ENCODE data around the gene GTF3C2.

GTF3C2 gene

GRCh38 chr2:27356382-27357181 is at the start of gene GTF3C2:
Gene GTF3C2, minus strand, starts transcription at chr2:27356764. Its CDS starts 13,210 bp downstream, at chr2:27343554.
- peak; percentile 92 for DNase-seq

DNA sequence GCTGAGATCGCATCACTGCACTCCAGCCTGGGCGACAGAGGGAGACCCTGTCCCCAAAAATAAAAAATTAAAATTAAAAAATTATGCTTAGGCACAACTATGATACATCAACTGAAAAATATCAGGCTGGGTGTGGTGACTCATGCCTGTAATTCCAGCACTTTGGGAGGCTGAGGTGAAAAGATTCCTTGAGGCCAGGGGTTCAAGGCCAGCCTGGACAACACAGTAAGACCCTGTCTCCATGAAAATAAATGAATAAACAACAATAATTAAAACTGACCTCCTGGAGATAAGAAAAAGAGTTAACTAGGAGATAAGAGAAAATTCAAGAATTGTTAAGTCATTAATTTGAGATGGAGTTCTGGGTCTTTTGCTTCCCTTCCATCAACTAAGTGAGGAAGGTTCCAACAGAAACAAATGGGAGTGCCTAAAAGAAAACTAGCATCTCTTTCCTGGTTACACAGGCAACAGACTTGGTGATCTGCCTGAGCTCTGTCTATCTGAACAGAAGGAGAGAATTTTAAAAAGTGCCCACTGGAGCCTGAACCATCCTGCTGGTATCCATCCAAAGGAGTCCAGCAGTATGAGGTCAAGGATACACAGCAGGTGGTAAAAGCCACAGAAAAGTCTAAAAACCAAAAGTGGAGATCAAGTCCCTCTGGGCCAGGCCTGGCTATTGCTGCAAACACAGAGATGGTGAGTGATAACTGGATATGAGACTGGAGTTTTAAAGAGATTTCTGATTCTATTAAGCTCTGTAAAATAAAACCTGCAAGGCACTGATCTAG is 44.0 kb upstream of the GTF3C2 start:
- DNase-seq, result no peak

- no peak for DNase-seq
Observed at GRCh38 chr2:27398962-27399361, 42.4 kb upstream of the GTF3C2 start.

DNA sequence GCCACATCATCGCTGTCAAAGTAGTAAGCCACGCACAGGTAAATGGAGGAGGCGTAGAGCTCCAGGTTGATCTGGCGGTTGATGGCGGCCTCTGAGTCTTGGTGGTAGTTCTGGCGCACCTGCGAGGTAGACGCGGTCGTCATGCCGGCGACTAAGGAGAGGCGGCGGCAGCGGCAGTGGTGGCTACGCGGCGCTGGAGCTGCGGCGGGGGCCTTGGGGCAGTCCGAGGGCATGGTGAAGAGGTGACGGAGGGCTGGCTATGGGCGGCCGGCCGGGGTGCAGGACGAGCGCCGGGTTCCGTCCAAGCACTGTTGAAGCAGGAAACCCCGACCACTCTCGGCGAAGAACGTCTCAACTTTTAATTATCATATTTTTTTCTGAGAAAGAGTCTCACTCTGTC is 36.7 kb upstream of the GTF3C2 start:
- DNase-seq, result no peak

GRCh38 chr2:27390822-27391679 is 34.5 kb upstream of the GTF3C2 start:
- DNase-seq, result no peak

- no peak for DNase-seq
Observed at GRCh38 chr2:27381577-27382181, 25.1 kb upstream of the GTF3C2 start.

DNA sequence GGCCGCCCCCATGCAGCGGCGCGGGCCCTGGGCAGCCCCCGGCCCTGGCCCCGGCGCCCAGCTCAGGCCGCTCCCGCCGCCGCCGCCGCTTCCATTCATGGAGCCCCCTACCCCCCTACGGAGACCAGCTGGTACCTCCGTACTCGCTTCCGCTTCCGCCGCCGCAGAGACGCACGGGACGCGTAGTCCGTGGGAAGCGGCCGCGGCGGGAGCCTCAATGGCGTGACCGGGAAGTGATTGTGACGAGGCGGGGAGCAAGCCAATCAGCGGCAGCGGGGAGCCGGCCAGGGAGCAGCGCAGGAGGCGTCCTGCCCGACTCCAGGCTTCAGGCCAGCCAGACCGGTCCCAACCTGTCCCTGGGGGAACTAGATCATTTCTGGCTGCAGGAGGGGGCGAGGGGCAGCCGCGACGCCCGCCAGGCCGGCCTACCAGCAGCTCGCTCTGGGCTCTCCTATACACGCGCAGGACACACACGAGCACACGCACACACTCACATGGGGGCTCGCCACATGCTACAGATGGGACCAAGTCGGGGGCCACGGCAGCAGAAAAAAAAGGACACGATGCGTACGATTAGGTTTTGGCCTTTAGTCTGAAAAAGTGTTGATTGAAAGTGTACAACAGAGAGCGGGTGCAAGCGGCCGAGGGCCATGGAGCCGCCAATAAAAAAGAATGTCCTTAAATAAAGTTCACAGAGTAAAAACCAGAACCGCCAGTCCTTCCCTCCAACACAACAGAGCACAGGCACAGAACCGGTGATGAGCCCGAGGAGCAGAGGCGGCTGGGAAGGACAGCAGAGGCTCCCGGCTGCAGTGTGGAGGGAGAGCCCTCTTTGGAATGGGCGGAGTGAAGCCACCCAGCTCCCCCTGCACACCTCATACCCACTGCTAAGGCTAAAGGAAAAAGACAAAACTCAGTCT is 24.3 kb upstream of the GTF3C2 start, which contains the start of gene ZNF513:
Gene ZNF513, minus strand, starts transcription at position 109 of the 920 bp plus-strand sequence. CDS start 208 bp downstream, outside the sequence.
- DNase-seq, result peak; percentile 73

- DNase-seq, result no peak
Observed at GRCh38 chr2:27379836-27380625, 23.5 kb upstream of the GTF3C2 start.

DNA sequence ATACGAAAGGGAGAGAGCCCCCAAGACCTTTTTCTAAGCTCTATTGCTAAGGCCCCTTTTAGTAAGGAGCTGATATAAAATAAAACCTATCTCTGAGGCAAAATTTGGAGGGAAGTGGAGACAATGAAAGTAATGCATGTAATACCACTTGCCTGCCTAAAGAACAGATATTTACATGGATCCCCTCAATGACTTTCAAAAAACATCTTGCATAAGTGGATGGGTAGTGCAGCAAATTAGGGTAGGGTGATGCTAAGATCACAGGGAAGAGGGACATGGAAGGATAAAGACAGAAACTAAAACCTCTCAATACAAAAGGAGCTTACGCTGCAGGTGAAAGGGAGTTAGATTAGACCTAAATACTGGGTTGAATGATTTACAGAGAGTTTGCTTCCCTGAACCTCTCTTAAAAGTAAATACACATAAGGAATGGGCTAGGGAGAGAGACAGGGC is 22.8 kb upstream of the GTF3C2 start:
- DNase-seq, result no peak

DNA sequence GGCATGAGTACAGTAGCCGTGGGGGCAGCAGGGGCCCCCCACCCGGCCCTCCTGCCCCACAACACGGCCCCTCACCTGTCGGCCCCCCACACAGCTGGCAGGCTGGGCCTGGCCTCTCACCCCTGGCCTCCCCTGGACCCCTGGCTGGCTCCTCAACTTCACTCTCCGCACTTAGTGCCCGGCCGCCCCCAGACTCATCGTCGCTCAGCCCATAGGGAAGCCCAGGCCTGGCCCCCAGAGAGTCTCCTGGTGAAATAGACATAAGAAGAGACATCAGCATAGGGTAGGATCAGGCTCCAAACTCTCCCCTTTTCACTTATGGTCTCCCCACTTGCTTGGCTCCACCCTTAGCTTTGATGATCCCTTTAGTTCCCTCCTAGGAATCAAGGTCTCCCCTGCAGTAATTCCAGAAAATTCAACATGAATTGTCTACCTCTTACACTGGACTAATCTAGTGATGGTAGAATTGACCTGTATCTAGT is 22.3 kb upstream of the GTF3C2 start:
- DNase-seq, result no peak

DNA sequence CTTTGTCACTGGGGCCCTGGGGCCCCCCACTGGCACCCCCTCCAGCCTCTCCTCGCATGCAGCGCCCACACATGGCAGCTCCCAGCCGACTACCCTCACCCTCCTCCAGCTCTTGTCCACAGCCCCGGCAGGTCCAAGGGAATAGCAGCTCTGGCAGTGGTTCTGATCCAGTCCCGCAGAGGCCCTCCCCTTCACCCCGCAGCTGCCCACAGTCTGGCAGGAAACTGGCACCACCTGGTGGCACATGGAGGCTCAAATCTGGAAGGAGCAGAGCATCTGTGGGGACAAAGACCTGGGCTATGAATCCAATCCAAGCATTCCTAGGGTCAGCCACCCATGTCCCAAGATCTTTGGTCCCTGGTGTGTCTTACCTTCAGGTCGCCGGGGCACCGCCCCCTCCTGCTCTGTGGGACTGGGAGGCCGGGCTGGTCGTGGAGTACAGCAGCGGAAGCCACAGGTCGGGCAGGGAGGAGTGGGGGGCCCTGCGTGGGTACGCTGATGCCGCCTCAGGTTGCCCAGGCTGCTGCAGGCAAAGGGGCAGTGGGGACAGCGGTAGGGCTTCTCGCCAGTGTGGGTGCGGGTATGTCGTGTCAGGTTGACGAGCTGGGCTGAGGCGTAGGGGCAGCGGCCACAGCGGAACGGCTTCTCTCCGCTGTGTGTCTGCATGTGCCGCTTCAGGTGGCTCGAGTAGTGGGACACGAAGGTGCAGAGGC is 21.7 kb upstream of the GTF3C2 start:
- no peak for DNase-seq

DNA sequence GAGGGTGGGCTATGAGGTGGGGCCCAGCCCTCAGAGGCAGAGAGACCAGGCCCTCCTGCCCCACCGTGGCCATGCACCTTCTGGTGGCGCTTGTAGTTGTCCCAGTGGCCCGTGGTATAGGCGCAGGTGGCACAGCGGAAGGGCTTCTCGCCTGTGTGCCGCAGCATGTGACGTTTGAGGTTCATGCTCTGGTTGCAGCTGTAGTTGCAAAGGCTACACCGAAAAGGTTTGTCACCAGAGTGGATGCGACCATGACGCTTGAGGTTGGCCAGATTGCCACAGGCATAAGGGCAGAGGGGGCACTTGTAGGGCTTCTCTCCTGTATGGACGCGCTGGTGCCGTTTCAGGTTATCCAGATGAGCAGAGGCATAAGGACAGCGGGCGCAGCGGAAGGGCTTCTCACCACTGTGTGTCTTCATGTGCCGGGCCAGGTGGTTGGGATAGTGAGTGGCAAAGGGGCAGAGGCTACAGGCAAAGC is 21.1 kb upstream of the GTF3C2 start:
- no peak for DNase-seq

GRCh38 chr2:27376866-27377617 is 20.5 kb upstream of the GTF3C2 start:
- no peak for DNase-seq

DNA sequence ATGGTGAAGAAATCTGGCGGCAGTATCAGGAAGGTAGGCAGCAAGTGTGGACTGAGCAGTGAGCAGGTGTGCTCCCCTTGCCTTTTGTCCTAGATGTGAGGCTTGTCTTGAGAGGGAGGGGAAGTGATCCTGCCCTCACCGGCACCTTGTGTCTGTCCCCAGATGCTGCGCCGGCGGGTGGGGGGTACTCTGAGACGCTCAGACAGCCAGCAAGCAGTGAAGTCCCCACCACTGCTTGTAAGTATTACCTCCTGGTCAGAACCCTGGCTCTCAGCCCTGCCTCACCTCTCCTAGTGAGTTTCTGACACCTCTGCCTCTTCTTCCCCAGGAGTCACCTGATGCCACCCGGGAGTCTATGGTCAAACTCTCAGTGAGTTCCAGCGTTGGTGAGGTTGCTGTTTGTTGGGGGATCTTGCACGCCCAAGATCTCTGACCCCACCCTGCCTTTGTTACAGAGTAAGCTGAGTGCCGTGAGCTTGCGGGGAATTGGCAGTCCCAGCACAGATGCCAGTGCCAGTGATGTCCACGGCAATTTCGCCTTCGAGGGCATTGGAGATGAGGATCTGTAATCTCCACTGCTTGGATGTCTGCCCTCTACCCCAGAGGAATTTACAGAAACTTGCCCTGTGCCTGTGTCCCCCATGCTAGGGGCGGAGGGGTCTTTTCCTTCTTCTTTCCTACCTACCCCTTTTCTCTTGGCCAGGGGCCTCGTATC is 19.7 kb upstream of the GTF3C2 start:
- no peak for DNase-seq

DNA sequence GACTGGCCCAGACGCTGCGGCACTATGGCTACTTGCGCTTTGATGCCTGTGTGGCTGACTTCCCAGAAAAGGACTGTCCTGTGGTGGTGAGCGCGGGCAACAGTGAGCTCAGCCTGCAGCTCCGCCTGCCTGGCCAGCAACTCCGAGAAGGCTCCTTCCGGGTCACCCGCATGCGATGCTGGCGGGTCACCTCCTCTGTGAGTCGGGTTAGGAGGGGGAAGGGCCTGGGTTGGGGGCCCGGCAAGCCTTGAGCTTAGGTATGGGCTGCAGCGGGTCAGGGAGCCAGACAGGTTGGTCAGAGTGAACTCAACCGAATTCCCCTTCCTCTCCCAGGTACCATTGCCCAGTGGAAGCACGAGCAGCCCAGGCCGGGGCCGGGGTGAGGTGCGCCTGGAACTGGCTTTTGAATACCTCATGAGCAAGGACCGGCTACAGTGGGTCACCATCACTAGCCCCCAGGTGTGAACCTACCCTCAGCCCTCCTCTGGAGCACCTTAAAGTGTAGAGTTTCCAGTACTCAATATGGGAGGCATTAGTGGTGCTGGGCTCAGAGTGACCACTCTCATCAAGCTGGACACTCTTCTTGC is 19.0 kb upstream of the GTF3C2 start:
- DNase-seq, result no peak

GRCh38 chr2:27373567-27373966 is 17.0 kb upstream of the GTF3C2 start:
- DNase-seq, result no peak

DNA sequence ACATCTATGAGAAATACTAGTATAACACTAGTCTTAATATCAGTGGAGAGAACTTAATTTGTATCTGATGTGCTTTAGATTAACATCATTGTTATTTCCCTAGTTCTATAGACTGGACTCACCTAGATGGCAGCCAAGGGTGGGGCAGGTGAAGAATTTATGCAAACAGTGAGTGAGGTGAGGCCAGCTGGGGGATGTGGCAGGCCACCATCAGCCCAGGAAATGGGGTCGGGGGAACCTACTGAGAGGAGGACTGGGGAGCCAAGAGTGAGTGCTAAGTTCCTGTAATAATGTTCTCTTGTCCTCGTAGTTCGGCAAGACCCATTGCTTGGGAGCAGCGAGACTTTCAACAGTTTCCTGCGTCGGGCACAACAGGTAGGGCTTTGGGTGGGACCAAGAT is 16.4 kb upstream of the GTF3C2 start:
- DNase-seq, result no peak

All from activated T-cell treated with anti-CD3 and anti-CD28 coated beads for 4 hours (primary cell).